Suprapubic skin (tissue), 4 donors: Measurements from ENCODE around the gene CCNB2.

Experiments
- CTCF ChIP-seq, 2 donors: fragments of 200-600 bp in 1 of 2; fragments of 450-650 bp in 1 of 2; sonication (generic) in 1 of 2; IDR thresholded peaks; one replicate each; pipeline ENCODE4 v1.5.1; 2016 to 2019; ENCODE audit warnings: antibody characterized with exemption in 2 of 2, mild to moderate bottlenecking in 1 of 2, moderate library complexity in 1 of 2
- EP300 ChIP-seq: sonication (generic); formaldehyde crosslinking; IDR thresholded peaks from one replicate; pipeline ENCODE4 v1.6.1; 2017; ENCODE audit warnings: antibody characterized with exemption
- POLR2A ChIP-seq, 2 donors: fragments of 450-650 bp; IDR thresholded peaks; one replicate each; pipeline ENCODE4 v1.6.1; 2017; ENCODE audit warnings: antibody characterized with exemption in 2 of 2, mild to moderate bottlenecking in 2 of 2, moderate library complexity in 2 of 2
- POLR2AphosphoS5 ChIP-seq, 3 donors: sonication (generic); formaldehyde crosslinking; IDR thresholded peaks; one replicate each; pipeline ENCODE4 v1.6.1; 2017; ENCODE audit warnings: antibody characterized with exemption in 3 of 3

- no peak for TF ChIP-seq POLR2A (IDR thresholded peaks at IDR 0.05)
- TF ChIP-seq CTCF (IDR thresholded peaks at IDR 0.05): no peak
- TF ChIP-seq POLR2AphosphoS5 (IDR thresholded peaks at IDR 0.05): no peak
- TF ChIP-seq EP300: no peak
Observed at GRCh38 chr15:59159210-59159609, 54.3 kb downstream of the CCNB2 start.
